Lung (tissue), 12 donors: ENCODE measurements around the gene ADCY3. TPM values are rescaled to one million over a fixed set of nuclear protein-coding genes. Genes with fewer than 3 reads are reported as not detected.

Experiments
- ATAC-seq: fragments of 200-7000 bp; cut with Tn5 transposase; one replicate; pipeline ENCODE4 v1.9.1; 2020; ENCODE audit warnings: moderate number of reproducible peaks; ENCODE audit not compliant: insufficient read depth, low FRiP score
- DNase-seq, 3 donors: peaks; one replicate each; pipeline ENCODE4 v3.0.0-alpha.2; 2013 to 2017
- H3K27ac ChIP-seq, 2 donors: one replicate each; pipeline ENCODE4 v1.5.1; 2013; ENCODE audit warnings: mild to moderate bottlenecking in 2 of 2, moderate library complexity in 2 of 2, control low read depth in 1 of 2, inconsistent platforms in 1 of 2, low read depth in 1 of 2, low read length in 1 of 2
- H3K27me3 ChIP-seq, 3 donors: one replicate each; pipeline ENCODE4 v1.5.1; 2013; ENCODE audit warnings: low read length in 2 of 3; ENCODE audit not compliant: control insufficient read depth in 3 of 3, insufficient read depth in 3 of 3
- H3K36me3 ChIP-seq, 4 donors: one replicate each; pipeline ENCODE4 v1.5.1; 2013; ENCODE audit warnings: low read length in 4 of 4, mild to moderate bottlenecking in 1 of 4, moderate library complexity in 1 of 4; ENCODE audit not compliant: control insufficient read depth in 4 of 4, insufficient read depth in 4 of 4
- H3K4me1 ChIP-seq, 5 donors: one replicate each; pipeline ENCODE4 v1.5.1; 2013; ENCODE audit warnings: low read length in 5 of 5, mild to moderate bottlenecking in 2 of 5, moderate library complexity in 1 of 5; ENCODE audit not compliant: control insufficient read depth in 5 of 5, insufficient read depth in 5 of 5
- H3K4me3 ChIP-seq: one replicate; pipeline ENCODE4 v1.5.1; 2013; ENCODE audit warnings: mild to moderate bottlenecking, control low read depth, moderate library complexity
- H3K9ac ChIP-seq, 2 donors: one replicate each; pipeline ENCODE4 v1.5.1; 2013; ENCODE audit warnings: low read length in 2 of 2, control low read depth in 1 of 2; ENCODE audit not compliant: insufficient read depth in 1 of 2
- H3K9me3 ChIP-seq, 4 donors: one replicate each; pipeline ENCODE4 v1.5.1; 2013; ENCODE audit warnings: low read length in 3 of 4, mild to moderate bottlenecking in 1 of 4, moderate library complexity in 1 of 4; ENCODE audit not compliant: control insufficient read depth in 4 of 4, insufficient read depth in 3 of 4
- CTCF ChIP-seq: IDR thresholded peaks from 2 replicates; pipeline ENCODE4 v1.5.1; 2012; ENCODE audit warnings: mild to moderate bottlenecking; ENCODE audit errors: control extremely low read depth, extremely low read depth
- WGBS, 2 donors: extraction: QIAGEN DNeasy Blood & Tissue Kit; methylation state at CpG; one replicate each; pipeline ENCODE4 v1.1.7; 2013; 5-methylcytosine and 5-hydroxymethylcytosine counted together
- polyA plus RNA-seq, 2 donors: library from polyadenylated mRNA; stranded (reverse); fragments of 200-250 nt; gene quantifications; one replicate each; pipeline ENCODE4 v1.2.1, GENCODE V29; 2013
- total RNA-seq, 2 donors: library from RNA; depleted of rRNA in 1 of 2; stranded (reverse); fragments of >200 nt in 1 of 2; gene quantifications; one replicate each; pipeline ENCODE4 v1.2.1, GENCODE V29; 2014 to 2021
- donor health status: control.
- donor health status: control.
- donor health status: Bipolar disorder and iron deficiency.
- donor health status: healthy.
- donor health status: DM: yes; HTN: yes; CAD: no.

Gene ADCY3
- total and polyA plus RNA-seq, 4 donors: 27.9 to 74.8 (median 45.8) TPM

GRCh38 chr2:24832931-24833701 is 86.9 kb downstream of the ADCY3 start:
- ATAC-seq (no peak), DNase-seq (peak in 1 of 3 donors; percentile 10)
- no peaks in the 10 kb centered on the region for H3K27me3 ChIP-seq
- no peak for TF ChIP-seq CTCF
- no peaks in the 10 kb centered on the region for H3K4me1 ChIP-seq
- 92 to 93% methylated on average over 22 of the region's 22 CpGs for WGBS, 2 donors
- H3K36me3 ChIP-seq: peaks cover 0 to 17% (median 6%) of the 10 kb centered on the region in 4 donors
- H3K27ac ChIP-seq: no peak overlapping the region
- no peak overlapping the region for H3K9ac ChIP-seq
- H3K4me3 ChIP-seq: no peak overlapping the region
- H3K9me3 ChIP-seq: no peaks in the 10 kb centered on the region

GRCh38 chr2:24832521-24832920 is 87.5 kb downstream of the ADCY3 start:
- H3K36me3 ChIP-seq: peaks cover 0 to 17% (median 6%) of the 10 kb centered on the region in 4 donors
- WGBS, 2 donors: 80 to 87% methylated on average over 9 of the region's 9 CpGs
- no peak for TF ChIP-seq CTCF
- peak in 1 of 3 donors; percentile 8 for DNase-seq
- H3K4me1 ChIP-seq: peaks cover 0 to 5% (median 0%) of the 10 kb centered on the region in 5 donors
- no peak for ATAC-seq
- H3K9me3 ChIP-seq: no peaks in the 10 kb centered on the region
- no peak overlapping the region for H3K27ac ChIP-seq
- no peak overlapping the region for H3K9ac ChIP-seq
- no peaks in the 10 kb centered on the region for H3K27me3 ChIP-seq
- no peak overlapping the region for H3K4me3 ChIP-seq

GRCh38 chr2:24832073-24832461 is 88.0 kb downstream of the ADCY3 start:
- DNase-seq (peak in 1 of 3 donors; percentile 26), ATAC-seq (no peak)
- whole genome bisulfite sequencing, 2 donors: 68 to 83% methylated on average over 12 to 14 of the region's 14 CpGs
- Histone ChIP-seq H3K4me1 (peaks cover 0 to 10% (median 2%) of the 10 kb centered on the region in 5 donors), H3K27ac (no peak overlapping the region), H3K27me3 (no peaks in the 10 kb centered on the region), H3K36me3 (peaks cover 0 to 17% (median 5%) of the 10 kb centered on the region in 4 donors), H3K9ac (no peak overlapping the region), H3K4me3 (no peak overlapping the region), H3K9me3 (no peaks in the 10 kb centered on the region)
- TF ChIP-seq CTCF: no peak
